HG02885 (cell line): ENCODE results near the gene BRD3OS.

Source experiments
- ATAC-seq: cut with Tn5 transposase; IDR thresholded peaks from one replicate; pipeline ENCODE4 v1.9.1; 2021; ENCODE audit warnings: mild to moderate bottlenecking; ENCODE audit not compliant: unreplicated experiment, poor library complexity

The BRD3OS gene

DNA sequence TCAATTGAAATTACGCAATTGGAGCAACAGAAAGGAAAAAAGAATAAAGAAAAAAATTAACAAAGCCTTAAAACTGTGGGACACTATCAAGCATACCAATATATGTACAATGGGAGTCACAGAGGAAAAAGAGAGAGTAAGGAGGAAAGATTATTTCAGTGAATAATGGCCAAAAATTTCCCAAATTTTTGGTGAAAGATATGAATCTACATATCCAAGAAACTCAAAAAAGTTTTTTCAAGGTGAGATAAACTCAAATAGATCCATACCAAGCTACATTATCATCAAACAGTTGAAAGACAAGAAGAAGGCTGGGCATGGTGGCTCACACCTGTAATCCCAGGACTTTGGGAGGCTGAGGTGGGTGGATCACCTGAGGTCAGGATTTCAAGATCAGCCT is 51.4 kb downstream of the BRD3OS start:
- no peak for ATAC-seq
